Peyer's patch (tissue), 4 donors: ENCODE data around the gene GPC5. TPM values are rescaled to one million over a fixed set of nuclear protein-coding genes. Genes with fewer than 3 reads are reported as not detected.

Experiments used
- DNase-seq, 3 donors: peaks; one replicate each; pipeline ENCODE4 v3.0.0-alpha.2; 2017 to 2019
- H3K27ac ChIP-seq, 4 donors: fragments of 200-600 bp; sonication (generic); one replicate each; pipeline ENCODE4 v1.5.1; 2016 to 2019
- H3K27me3 ChIP-seq, 2 donors: fragments of 200-600 bp; sonication (generic); one replicate each; pipeline ENCODE4 v1.5.1; 2019
- H3K36me3 ChIP-seq, 3 donors: fragments of 200-600 bp; sonication (generic); one replicate each; pipeline ENCODE4 v1.5.1; 2016 to 2019
- H3K4me1 ChIP-seq, 4 donors: fragments of 200-600 bp; sonication (generic); one replicate each; pipeline ENCODE4 v1.5.1; 2016 to 2019
- H3K4me3 ChIP-seq, 4 donors: fragments of 200-600 bp; sonication (generic); 1 replicate in 3 of 4; 2 replicates in 1 of 4; pipeline ENCODE4 v1.5.1; 2016 to 2019; ENCODE audit warnings: mild to moderate bottlenecking in 1 of 4
- H3K9me3 ChIP-seq, 4 donors: fragments of 200-600 bp; sonication (generic); one replicate each; pipeline ENCODE4 v1.5.1; 2016 to 2019; ENCODE audit warnings: mild to moderate bottlenecking in 1 of 4
- POLR2A ChIP-seq, 2 donors: fragments of 450-650 bp; IDR thresholded peaks; one replicate each; pipeline ENCODE4 v1.5.1; 2017; ENCODE audit warnings: antibody characterized with exemption in 2 of 2, mild to moderate bottlenecking in 2 of 2, moderate library complexity in 2 of 2
- total RNA-seq, 4 donors: library from RNA; depleted of rRNA; stranded (reverse); fragments of >200 nt; gene quantifications; one replicate each; pipeline ENCODE4 v1.1.0, GENCODE V29; 2016
- TF ChIP-seq, protein P1 (sequence below), 6 experiments: fragments of 450-650 bp in 4 of 6; fragments of 200-600 bp in 2 of 6; sonication (generic) in 1 of 6; IDR thresholded peaks; one replicate each; pipeline ENCODE4 v1.5.1; 2017 to 2019; ENCODE audit warnings: antibody characterized with exemption in 6 of 6, mild to moderate bottlenecking in 3 of 6, moderate library complexity in 1 of 6

Gene GPC5
- total RNA-seq, 4 donors from 2014 or later, result 4.1 TPM; not detected in 3

DNA sequence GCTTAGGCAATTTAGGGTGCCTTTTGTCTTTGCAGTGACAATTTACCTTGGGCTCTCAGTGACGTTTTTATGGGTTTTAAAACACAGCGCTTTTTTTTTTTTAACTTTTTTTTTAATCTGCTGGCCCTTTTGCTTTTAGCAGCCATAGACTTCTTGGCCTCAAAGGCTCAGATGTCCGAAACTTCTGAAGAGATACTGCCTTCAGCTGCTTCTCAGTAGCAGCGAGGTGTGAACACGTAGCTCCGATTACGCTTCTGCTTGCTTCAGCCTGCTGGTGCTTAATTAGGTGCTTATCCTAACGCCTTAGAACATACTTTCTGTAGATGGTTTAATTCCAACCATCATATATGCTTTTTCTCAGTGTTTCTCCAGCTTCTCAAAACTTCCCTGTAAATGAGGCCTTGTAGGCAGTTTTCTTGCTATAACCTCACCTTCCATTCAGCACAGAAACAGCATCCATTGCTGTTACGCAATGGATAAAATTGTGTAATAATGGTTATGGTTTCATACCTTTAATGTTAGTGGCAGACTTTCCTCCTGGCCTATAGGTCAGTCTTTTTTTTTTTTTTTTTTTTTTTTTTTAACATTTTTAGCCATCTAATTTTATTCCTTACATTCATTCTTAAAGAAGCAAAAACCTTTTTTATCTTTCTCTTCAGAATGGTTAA, 723.9 kb downstream of the GPC5 start:
- no peak for DNase-seq
- TF ChIP-seq, protein P1, sequence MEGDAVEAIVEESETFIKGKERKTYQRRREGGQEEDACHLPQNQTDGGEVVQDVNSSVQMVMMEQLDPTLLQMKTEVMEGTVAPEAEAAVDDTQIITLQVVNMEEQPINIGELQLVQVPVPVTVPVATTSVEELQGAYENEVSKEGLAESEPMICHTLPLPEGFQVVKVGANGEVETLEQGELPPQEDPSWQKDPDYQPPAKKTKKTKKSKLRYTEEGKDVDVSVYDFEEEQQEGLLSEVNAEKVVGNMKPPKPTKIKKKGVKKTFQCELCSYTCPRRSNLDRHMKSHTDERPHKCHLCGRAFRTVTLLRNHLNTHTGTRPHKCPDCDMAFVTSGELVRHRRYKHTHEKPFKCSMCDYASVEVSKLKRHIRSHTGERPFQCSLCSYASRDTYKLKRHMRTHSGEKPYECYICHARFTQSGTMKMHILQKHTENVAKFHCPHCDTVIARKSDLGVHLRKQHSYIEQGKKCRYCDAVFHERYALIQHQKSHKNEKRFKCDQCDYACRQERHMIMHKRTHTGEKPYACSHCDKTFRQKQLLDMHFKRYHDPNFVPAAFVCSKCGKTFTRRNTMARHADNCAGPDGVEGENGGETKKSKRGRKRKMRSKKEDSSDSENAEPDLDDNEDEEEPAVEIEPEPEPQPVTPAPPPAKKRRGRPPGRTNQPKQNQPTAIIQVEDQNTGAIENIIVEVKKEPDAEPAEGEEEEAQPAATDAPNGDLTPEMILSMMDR (IDR thresholded peaks at IDR 0.05), result no peak
- no peak for TF ChIP-seq POLR2A (IDR thresholded peaks at IDR 0.05)
- Histone ChIP-seq H3K27ac (no peak overlapping the region), H3K4me3 (no peak overlapping the region), H3K27me3 (no peaks in the 10 kb centered on the region), H3K36me3 (no peaks in the 10 kb centered on the region), H3K9me3 (no peaks in the 10 kb centered on the region), H3K4me1 (no peaks in the 10 kb centered on the region)

DNA sequence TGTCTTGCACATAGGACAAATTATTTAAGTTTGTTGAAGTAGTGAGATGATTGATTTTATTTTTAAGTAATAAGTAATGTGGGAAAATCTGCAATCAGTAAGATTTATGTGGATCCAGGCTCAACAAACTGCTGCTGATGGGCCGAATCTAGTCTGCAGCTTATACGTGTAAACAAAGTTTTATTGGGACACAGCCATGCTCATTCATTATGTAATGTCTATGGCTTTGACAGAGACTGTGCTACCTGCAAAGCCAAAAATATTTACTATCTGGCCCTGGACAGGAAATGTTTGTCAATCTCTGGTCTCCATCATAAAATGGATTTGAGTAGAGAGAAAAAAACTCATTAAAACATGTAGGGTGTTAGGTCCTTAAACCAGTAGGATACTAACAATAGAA, 728.0 kb downstream of the GPC5 start:
- TF ChIP-seq, protein P1 (IDR thresholded peaks at IDR 0.05), result no peak
- no peak for TF ChIP-seq POLR2A (IDR thresholded peaks at IDR 0.05)
- H3K9me3 ChIP-seq, result no peaks in the 10 kb centered on the region
- no peaks in the 10 kb centered on the region for H3K36me3 ChIP-seq
- no peak overlapping the region for H3K4me3 ChIP-seq
- H3K27ac ChIP-seq, result no peak overlapping the region
- no peak for DNase-seq
- no peaks in the 10 kb centered on the region for H3K27me3 ChIP-seq
- no peaks in the 10 kb centered on the region for H3K4me1 ChIP-seq

DNA sequence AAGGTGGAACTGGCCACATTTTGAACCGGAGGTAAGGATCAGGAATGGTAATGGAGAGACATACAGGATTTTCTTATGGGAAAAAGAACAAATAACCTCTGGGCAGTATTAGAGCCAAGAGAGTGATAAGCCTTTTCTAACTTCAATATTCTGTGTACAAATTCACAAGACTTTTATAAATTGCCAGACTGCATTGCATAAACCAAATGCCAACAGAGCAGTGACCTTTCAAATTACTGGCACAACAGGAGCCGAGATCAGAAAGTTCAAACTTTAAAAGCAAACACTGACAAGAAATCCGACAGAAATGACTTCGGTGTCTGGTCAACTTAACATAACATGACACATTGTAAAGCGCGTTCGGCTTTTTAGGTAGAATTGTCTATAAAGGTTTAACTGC, 737.1 kb downstream of the GPC5 start:
- no peak for DNase-seq
- Histone ChIP-seq H3K27me3 (no peaks in the 10 kb centered on the region), H3K9me3 (no peaks in the 10 kb centered on the region), H3K4me1 (no peaks in the 10 kb centered on the region), H3K36me3 (no peaks in the 10 kb centered on the region), H3K27ac (no peak overlapping the region), H3K4me3 (no peak overlapping the region)
- TF ChIP-seq, protein P1 (IDR thresholded peaks at IDR 0.05), result no peak
- no peak for TF ChIP-seq POLR2A (IDR thresholded peaks at IDR 0.05)

DNA sequence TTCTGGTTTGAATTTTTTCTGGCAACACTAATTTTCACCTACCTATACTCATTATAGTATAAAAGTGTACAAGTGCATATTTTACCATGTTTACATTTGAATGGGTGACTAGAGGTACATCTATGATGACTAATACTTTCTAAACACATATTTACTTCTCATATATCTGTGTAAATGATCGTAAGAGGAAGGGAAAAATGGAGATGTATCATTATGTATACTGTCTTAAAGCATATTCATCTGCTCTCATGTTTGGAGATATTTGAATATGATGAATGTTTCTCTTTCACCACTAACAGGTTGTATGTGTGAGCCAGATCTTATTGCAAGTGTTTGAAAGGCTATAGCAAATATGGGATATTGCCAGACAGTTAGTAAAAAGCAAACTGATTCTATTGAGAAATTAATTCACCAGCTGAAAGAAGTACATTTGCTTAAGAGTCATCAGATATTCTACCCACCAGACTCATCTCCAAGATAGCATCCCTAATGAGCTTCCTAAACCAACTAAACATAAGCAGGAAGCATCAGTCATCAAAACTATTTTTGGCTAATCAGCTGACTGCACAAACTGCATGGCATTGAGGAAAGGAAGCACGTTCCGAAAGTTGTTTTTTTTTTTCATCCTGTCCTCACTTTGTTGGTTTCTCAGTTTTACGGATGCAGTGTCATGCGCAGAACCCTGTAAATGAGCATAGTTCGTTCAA, 738.2 kb downstream of the GPC5 start:
- no peak for TF ChIP-seq POLR2A (IDR thresholded peaks at IDR 0.05)
- TF ChIP-seq, protein P1 (IDR thresholded peaks at IDR 0.05), result no peak
- no peak overlapping the region for H3K27ac ChIP-seq
- no peak overlapping the region for H3K4me3 ChIP-seq
- no peaks in the 10 kb centered on the region for H3K27me3 ChIP-seq
- no peaks in the 10 kb centered on the region for H3K4me1 ChIP-seq
- H3K36me3 ChIP-seq, result no peaks in the 10 kb centered on the region
- DNase-seq, result no peak
- no peaks in the 10 kb centered on the region for H3K9me3 ChIP-seq

DNA sequence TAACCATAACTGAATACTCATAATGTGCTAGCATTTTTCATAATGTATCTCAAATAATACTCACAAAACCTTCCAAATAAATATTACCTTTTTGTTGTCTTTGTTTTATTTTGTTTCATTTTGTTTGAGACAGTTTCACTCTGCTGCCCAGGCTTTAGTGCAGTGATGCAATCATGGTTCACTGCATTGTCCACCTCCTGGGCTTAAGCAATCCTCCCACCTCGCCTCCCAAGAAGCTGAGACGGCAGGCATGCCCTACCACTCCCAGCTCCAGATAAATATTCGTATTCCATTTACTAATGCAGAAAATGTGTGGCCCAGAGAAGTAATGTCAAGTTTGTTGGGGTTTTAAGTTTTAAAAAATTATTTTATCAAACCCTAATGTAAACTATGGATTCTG, 739.1 kb downstream of the GPC5 start:
- Histone ChIP-seq H3K4me3 (no peak overlapping the region), H3K27me3 (no peaks in the 10 kb centered on the region), H3K4me1 (no peaks in the 10 kb centered on the region), H3K27ac (no peak overlapping the region), H3K9me3 (no peaks in the 10 kb centered on the region), H3K36me3 (no peaks in the 10 kb centered on the region)
- no peak for DNase-seq
- TF ChIP-seq, protein P1 (IDR thresholded peaks at IDR 0.05), result no peak
- no peak for TF ChIP-seq POLR2A (IDR thresholded peaks at IDR 0.05)
